ENCODE measurements around the gene LYZL1. TPM values are rescaled to one million over a fixed set of nuclear protein-coding genes. Genes with fewer than 3 reads are reported as not detected.
A peak's percentile ranks its signal among the peaks of the same experiment; 100 is the strongest.

LYZL1 gene
- total RNA-seq, 1 donor from 2014 or later, result not detected

DNA sequence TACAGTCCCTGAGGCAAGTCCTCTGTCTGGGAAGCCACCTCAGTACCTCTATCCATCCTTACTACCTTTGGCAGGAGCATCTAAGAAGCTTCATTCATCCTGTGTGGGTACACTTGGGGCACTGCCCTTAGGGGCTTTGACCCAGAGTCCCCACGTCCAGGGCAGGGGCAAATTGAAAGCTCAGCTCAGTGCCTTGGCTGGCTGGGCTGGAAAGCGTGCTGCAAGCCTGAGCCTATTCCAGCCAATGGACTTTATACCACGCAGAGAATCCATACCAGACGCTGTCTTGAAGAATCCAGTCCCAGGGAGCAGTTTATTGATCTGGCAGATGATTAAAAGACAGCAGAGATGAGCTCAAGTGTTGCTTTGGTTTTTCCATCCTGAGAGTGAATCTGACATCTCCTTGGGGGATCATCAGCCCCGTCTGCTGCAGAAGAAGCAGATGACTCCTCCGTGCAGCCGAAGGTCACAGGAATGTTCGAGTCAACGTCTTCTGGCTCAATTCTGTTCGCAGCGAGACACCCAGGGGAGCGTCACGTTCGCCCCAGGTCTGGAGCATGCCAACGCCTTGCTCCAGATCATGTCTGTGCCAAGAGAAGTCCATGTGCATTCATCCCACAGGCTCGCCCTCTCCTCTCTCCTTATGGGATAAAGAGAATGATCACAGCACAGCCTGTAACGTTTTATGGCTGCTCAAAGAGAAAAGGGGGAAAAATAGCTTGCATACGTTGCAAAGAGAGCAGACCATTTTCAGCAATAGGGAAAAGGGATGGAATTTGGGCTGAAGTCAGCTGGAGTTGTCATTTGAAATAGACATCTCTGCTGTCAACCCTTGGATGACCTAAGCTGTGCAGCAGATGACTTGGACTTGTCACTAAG, 35.8 kb upstream of the LYZL1 start:
- Mint-ChIP-seq H3K4me3 (no peak overlapping the region), H3K9me3 (peaks cover 5% of the 10 kb centered on the region), H3K27ac (no peak overlapping the region), H3K27me3 (peaks cover 6% of the 10 kb centered on the region), H3K4me1 (ENCODE audit: unreplicated experiment) (peaks cover 60% of the 10 kb centered on the region), H3K36me3 (peaks cover 4% of the 10 kb centered on the region)
- TF ChIP-seq, protein P1, sequence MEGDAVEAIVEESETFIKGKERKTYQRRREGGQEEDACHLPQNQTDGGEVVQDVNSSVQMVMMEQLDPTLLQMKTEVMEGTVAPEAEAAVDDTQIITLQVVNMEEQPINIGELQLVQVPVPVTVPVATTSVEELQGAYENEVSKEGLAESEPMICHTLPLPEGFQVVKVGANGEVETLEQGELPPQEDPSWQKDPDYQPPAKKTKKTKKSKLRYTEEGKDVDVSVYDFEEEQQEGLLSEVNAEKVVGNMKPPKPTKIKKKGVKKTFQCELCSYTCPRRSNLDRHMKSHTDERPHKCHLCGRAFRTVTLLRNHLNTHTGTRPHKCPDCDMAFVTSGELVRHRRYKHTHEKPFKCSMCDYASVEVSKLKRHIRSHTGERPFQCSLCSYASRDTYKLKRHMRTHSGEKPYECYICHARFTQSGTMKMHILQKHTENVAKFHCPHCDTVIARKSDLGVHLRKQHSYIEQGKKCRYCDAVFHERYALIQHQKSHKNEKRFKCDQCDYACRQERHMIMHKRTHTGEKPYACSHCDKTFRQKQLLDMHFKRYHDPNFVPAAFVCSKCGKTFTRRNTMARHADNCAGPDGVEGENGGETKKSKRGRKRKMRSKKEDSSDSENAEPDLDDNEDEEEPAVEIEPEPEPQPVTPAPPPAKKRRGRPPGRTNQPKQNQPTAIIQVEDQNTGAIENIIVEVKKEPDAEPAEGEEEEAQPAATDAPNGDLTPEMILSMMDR (conservative IDR thresholded peaks at IDR 0.05), result no peak
- DNase-seq (ENCODE audit: extremely low spot score, unreplicated experiment), result no peak

DNA sequence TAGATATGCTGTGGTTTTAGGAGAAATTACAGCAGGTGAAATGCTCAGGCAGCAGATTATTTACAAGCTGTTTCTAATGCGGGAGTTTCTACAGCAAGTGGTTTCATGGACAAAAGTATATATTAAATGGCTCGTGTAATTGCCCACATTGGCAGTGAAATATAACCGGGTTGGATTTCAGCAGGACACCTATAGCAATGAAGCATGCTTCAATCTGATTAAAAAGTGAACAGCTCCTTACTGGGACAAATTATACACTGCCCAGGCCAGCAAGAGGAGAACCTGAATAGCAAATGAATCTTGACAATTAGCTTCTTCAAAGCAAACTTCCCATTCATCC, 35.2 kb upstream of the LYZL1 start:
- peaks cover 4% of the 10 kb centered on the region for H3K36me3 Mint-ChIP-seq
- DNase-seq (ENCODE audit: extremely low spot score, unreplicated experiment), result no peak
- H3K4me1 Mint-ChIP-seq (ENCODE audit: unreplicated experiment), result peaks cover 60% of the 10 kb centered on the region

DNA sequence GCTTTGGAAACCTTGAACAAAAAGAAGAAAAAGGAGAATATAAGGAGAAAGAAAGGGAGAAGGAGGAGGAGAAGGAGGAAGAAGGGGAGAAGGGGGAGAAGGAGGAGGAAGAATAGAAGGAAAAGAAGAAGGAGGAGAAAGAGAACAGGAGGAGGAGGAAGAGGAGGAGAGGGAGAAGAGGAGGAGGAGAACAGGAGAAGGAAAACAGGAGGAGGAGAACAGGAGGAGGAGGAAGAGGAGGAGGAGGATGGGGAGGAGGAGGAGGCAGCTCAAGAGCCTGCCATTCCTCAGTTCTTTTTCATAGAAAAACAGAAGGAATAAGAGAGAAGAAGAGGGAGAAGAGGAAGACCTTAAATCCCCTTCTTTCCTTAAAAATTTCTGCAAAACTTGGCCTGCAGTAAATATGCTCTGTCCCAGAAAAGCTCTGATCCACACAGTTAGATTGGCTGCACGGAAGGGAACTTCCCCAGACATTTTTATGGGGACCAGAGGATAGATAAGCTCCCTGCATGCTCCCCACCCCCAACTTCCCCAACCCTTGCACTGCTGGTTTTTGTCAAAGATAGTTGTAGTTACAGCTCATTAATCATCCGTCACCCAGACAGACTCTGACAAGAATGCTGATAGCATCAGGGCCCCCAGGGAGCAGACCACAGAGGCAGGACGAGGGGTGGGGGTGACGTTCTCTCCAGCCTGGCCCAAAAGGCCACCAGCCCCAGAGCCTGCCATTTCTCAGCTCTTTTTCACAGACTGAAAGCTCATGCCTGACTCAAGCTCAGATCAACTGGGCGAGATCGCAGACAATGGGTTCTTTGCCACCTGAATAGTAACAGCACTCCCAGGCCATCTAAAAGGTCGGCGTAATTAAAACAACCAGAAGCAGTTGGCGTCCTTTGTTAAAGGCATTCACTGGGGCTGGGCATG, 34.5 kb upstream of the LYZL1 start:
- peaks cover 5% of the 10 kb centered on the region for H3K9me3 Mint-ChIP-seq
- peak overlapping the region; percentile 44 for H3K27ac Mint-ChIP-seq

More for the DNA sequence above, 35.2 kb upstream of the LYZL1 start:
- Mint-ChIP-seq H3K4me3 (no peak overlapping the region), H3K9me3 (peaks cover 5% of the 10 kb centered on the region), H3K27me3 (peaks cover 6% of the 10 kb centered on the region), H3K27ac (no peak overlapping the region)
- TF ChIP-seq, protein P1 (conservative IDR thresholded peaks at IDR 0.05), result no peak

DNA sequence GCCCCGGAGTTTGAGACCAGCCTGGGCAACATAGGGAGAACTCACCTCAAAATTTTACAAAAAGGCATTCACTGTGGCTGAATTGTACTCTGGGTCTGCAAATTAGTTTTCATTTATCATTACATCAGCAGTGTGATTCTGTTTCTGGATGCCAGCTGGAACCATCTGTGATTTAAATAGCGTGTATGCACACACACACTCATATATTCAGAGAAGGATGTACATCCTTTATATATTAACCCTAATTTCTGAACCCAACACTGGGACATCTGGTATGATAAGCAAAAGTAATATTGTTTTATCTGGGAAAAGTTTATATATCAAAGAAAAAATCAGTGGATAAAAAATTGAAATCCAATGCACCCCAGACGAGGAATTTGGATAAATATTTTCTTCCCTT, 33.8 kb upstream of the LYZL1 start:
- Mint-ChIP-seq H3K4me1 (ENCODE audit: unreplicated experiment) (peaks cover 49% of the 10 kb centered on the region), H3K4me3 (no peak overlapping the region), H3K9me3 (no peaks in the 10 kb centered on the region), H3K36me3 (no peaks in the 10 kb centered on the region), H3K27me3 (peaks cover 6% of the 10 kb centered on the region), H3K27ac (peak overlapping the region; percentile 44)
- TF ChIP-seq, protein P1 (conservative IDR thresholded peaks at IDR 0.05), result no peak
- no peak for DNase-seq (ENCODE audit: extremely low spot score, unreplicated experiment)

More for the DNA sequence above, 34.5 kb upstream of the LYZL1 start:
- no peak for DNase-seq (ENCODE audit: extremely low spot score, unreplicated experiment)
- Mint-ChIP-seq H3K4me3 (peak overlapping the region; percentile 34), H3K27me3 (peaks cover 6% of the 10 kb centered on the region), H3K4me1 (ENCODE audit: unreplicated experiment) (peaks cover 54% of the 10 kb centered on the region), H3K36me3 (no peaks in the 10 kb centered on the region)
- TF ChIP-seq, protein P1 (conservative IDR thresholded peaks at IDR 0.05), result no peak

DNA sequence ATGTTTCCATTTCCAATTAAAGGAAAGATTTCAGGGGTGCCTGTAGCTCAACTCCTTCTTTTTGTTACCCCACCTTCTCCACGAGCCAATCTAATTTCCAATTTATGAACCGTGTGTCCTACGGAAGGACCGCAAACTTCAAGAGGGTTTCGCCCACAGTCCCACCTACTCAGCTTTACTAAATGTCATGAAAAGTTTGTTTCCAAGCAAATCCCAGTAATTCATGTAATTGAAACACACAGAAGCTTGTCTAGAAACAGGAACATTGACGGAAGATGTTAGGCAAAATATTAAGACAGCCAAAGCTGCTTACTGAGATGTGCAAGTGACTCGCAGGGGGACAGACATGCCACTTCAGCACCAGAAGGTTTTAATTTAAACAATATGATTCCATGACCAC, 32.9 kb upstream of the LYZL1 start:
- H3K36me3 Mint-ChIP-seq, result no peaks in the 10 kb centered on the region
- peak overlapping the region; percentile 24 for H3K27ac Mint-ChIP-seq
- peaks cover 49% of the 10 kb centered on the region for H3K4me1 Mint-ChIP-seq (ENCODE audit: unreplicated experiment)
- TF ChIP-seq, protein P1 (conservative IDR thresholded peaks at IDR 0.05), result no peak
- peaks cover 6% of the 10 kb centered on the region for H3K27me3 Mint-ChIP-seq
- H3K4me3 Mint-ChIP-seq, result no peak overlapping the region
- H3K9me3 Mint-ChIP-seq, result no peaks in the 10 kb centered on the region
- no peak for DNase-seq (ENCODE audit: extremely low spot score, unreplicated experiment)

Measured in type B pancreatic cell (in vitro differentiated cells).